Panc1 (cell line): ENCODE measurements around the gene C5orf52. TPM values are rescaled to one million over a fixed set of nuclear protein-coding genes. Genes with fewer than 3 reads are reported as not detected.
"Not testable (repeated sequence)": the region's sequence is repeated elsewhere in the genome, so short reads cannot be mapped to it uniquely, and the experiment has no call there.

Experiments
- ATAC-seq: fragments of 200-7000 bp; cut with Tn5 transposase; 2 replicates; pipeline ENCODE4 v1.9.1; 2020; ENCODE audit warnings: mild to moderate bottlenecking, moderate library complexity
- BruUV-seq: library from RNA; stranded (reverse); fragments of 400-500 nt; replicated peaks from 2 replicates; lab custom pipeline; 2021; lab: Mats Ljungman, UMichigan
- CTCF ChIA-PET: fragments of 300-600 bp; sonication (Branson Sonifier 250); formaldehyde crosslinking; loops from one replicate; lab custom pipeline; 2022; ENCODE audit warnings: antibody characterized with exemption; lab: Charles Lee
- POLR2A ChIA-PET: fragments of 300-600 bp; sonication (Branson Sonifier 250); formaldehyde crosslinking; loops from one replicate; lab custom pipeline; 2022; ENCODE audit warnings: antibody characterized with exemption; lab: Charles Lee
- DNase-seq: peaks from one replicate; pipeline ENCODE4 v3.0.0-alpha.2; 2010; ENCODE audit warnings: low read depth, low spot score
- H3K27ac ChIP-seq: 2 replicates; pipeline ENCODE4 v1.5.1; 2011; ENCODE audit warnings: mild to moderate bottlenecking, low read length, inconsistent platforms
- H3K27me3 ChIP-seq: fragments of 200-500 bp; sonication (Bioruptor generic); 2 replicates; pipeline ENCODE4 v1.6.0; 2014; ENCODE audit warnings: low read length, inconsistent platforms; ENCODE audit not compliant: control insufficient read depth, insufficient read depth
- H3K36me3 ChIP-seq: fragments of 200-500 bp; sonication (Bioruptor generic); 2 replicates; pipeline ENCODE4 v1.5.1; 2014; ENCODE audit warnings: inconsistent platforms, mild to moderate bottlenecking, low read length, moderate library complexity; ENCODE audit not compliant: control insufficient read depth, insufficient read depth
- H3K4me1 ChIP-seq: 2 replicates; pipeline ENCODE4 v1.5.1; 2011; ENCODE audit warnings: inconsistent platforms, mild to moderate bottlenecking, low read length, moderate library complexity; ENCODE audit not compliant: control insufficient read depth, insufficient read depth
- H3K4me3 ChIP-seq, 2 experiments: 2 replicates each; pipeline ENCODE4 v1.5.1; 2011 to 2012; ENCODE audit warnings: low read depth in 2 of 2, low read length in 2 of 2, mild to moderate bottlenecking in 2 of 2, inconsistent platforms in 1 of 2, moderate library complexity in 1 of 2
- H3K9me3 ChIP-seq: fragments of 200-500 bp; sonication (Bioruptor generic); 2 replicates; pipeline ENCODE4 v1.5.1; 2014; ENCODE audit warnings: low read depth, mild to moderate bottlenecking, inconsistent platforms, low read length, moderate library complexity; ENCODE audit not compliant: control insufficient read depth, insufficient read depth
- POLR2AphosphoS5 ChIP-seq: IDR thresholded peaks from 2 replicates; pipeline ENCODE4 v1.6.1; 2012; ENCODE audit warnings: mild to moderate bottlenecking, low read depth, low read length, moderate library complexity
- SIN3A ChIP-seq: IDR thresholded peaks from 2 replicates; pipeline ENCODE4 v1.6.1; 2012; ENCODE audit warnings: low read depth, mild to moderate bottlenecking, low read length, moderate library complexity, borderline replicate concordance; ENCODE audit not compliant: insufficient read depth
- TCF7L2 ChIP-seq: IDR thresholded peaks from 2 replicates; pipeline ENCODE4 v1.6.1; 2011; ENCODE audit warnings: mild to moderate bottlenecking, low read depth, low read length, inconsistent platforms
- in situ Hi-C: cut with HindIII; loops from 2 replicates; pipeline ENCODE4 v1.10.0; 2016; ENCODE audit warnings: low sequenced_read_pairs, low pct_unique_long_range_greater_than_20kb
- intact Hi-C: fragments of 100-400 bp; cut with micrococcal nuclease; formaldehyde crosslinking; loops from one replicate; pipeline ENCODE4 v1.10.0; 2022; ENCODE audit not compliant: unreplicated experiment
- total RNA-seq: library from RNA; stranded (reverse); gene quantifications from one replicate; pipeline ENCODE4 v1.2.1, GENCODE V29; 2021; ENCODE audit not compliant: unreplicated experiment
- TF ChIP-seq, protein P1 (sequence below), 2 experiments: IDR thresholded peaks; 2 replicates each; pipeline ENCODE4 v1.6.1; 2011 to 2012; ENCODE audit warnings: low read depth in 2 of 2, control low read depth in 1 of 2, low read length in 1 of 2, mild to moderate bottlenecking in 1 of 2, moderate library complexity in 1 of 2; ENCODE audit not compliant: insufficient read depth in 1 of 2
- TF ChIP-seq, protein P2 (sequence below): fragments of 450-650 bp; IDR thresholded peaks from 2 replicates; pipeline ENCODE4 v1.5.1; 2017; ENCODE audit warnings: mild to moderate bottlenecking

C5orf52 gene
- total RNA-seq, 1 experiment from 2014 or later: not detected

DNA sequence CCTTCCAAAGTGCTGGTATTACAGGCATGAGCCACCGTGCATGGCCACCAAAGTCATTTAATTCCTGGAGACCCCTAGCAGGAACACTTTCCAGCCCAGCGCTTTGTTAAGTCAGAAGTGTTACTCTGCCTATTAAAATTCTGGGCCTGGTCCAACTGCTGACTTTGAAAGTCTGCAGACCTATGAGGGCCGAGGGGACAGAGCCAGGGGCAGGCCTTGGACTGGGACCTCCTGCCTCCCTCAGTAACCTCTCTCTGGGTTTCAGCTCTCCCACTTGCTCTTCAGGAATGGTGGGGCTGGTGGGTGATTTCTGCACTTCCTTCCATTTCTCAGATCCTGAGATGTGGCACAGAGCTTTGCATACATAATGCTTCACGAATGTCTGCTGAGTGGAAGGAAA is 9.7 kb downstream of the C5orf52 start:
- CTCF ChIA-PET: no interaction called here
- Histone ChIP-seq H3K27ac (no peak overlapping the region), H3K4me3 (no peak overlapping the region), H3K27me3 (no peaks in the 10 kb centered on the region), H3K4me1 (no peaks in the 10 kb centered on the region), H3K9me3 (no peaks in the 10 kb centered on the region), H3K36me3 (no peaks in the 10 kb centered on the region)
- no peak for TF ChIP-seq SIN3A
- TF ChIP-seq TCF7L2: no peak
- TF ChIP-seq, protein P1, sequence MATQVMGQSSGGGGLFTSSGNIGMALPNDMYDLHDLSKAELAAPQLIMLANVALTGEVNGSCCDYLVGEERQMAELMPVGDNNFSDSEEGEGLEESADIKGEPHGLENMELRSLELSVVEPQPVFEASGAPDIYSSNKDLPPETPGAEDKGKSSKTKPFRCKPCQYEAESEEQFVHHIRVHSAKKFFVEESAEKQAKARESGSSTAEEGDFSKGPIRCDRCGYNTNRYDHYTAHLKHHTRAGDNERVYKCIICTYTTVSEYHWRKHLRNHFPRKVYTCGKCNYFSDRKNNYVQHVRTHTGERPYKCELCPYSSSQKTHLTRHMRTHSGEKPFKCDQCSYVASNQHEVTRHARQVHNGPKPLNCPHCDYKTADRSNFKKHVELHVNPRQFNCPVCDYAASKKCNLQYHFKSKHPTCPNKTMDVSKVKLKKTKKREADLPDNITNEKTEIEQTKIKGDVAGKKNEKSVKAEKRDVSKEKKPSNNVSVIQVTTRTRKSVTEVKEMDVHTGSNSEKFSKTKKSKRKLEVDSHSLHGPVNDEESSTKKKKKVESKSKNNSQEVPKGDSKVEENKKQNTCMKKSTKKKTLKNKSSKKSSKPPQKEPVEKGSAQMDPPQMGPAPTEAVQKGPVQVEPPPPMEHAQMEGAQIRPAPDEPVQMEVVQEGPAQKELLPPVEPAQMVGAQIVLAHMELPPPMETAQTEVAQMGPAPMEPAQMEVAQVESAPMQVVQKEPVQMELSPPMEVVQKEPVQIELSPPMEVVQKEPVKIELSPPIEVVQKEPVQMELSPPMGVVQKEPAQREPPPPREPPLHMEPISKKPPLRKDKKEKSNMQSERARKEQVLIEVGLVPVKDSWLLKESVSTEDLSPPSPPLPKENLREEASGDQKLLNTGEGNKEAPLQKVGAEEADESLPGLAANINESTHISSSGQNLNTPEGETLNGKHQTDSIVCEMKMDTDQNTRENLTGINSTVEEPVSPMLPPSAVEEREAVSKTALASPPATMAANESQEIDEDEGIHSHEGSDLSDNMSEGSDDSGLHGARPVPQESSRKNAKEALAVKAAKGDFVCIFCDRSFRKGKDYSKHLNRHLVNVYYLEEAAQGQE (IDR thresholded peaks at IDR 0.05; ENCODE audit: insufficient read depth in 1 of 2, low read depth in 2 of 2, low read length in 1 of 2): no peak
- in situ Hi-C loops: no loop called here
- DNase-seq: no peak
- no peak for ATAC-seq
- BruUV-seq: no TSS peak
- intact Hi-C loops: no loop called here
- POLR2A ChIA-PET: no interaction called here

DNA sequence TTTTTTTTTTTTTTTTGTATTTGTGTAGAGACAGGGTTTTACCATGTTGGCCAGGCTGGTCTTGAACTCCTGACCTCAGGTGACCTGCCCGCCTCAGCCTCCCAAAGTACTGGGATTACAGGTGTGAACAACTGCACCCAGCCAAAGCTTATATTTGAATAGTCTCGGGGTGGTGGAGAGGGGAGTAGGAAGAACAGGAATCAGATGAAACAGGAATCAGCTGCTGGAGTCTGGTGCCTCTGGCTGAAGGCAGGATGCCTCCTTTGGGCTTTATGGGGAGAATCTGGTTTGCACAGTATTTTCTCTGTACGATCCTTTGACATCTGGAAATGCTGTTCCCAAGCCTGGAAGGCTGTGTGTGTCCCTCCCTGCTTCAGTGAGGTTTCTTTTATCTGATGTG is 10.9 kb downstream of the C5orf52 start:
- ChIA-PET CTCF (no interaction called here), POLR2A (no interaction called here)
- Histone ChIP-seq H3K36me3 (no peaks in the 10 kb centered on the region), H3K4me1 (no peaks in the 10 kb centered on the region), H3K9me3 (no peaks in the 10 kb centered on the region), H3K4me3 (no peak overlapping the region), H3K27ac (no peak overlapping the region), H3K27me3 (no peaks in the 10 kb centered on the region)
- ATAC-seq: no peak
- no peak for DNase-seq
- TF ChIP-seq POLR2AphosphoS5 (no peak), TCF7L2 (no peak), SIN3A (no peak)
- TF ChIP-seq, protein P2, sequence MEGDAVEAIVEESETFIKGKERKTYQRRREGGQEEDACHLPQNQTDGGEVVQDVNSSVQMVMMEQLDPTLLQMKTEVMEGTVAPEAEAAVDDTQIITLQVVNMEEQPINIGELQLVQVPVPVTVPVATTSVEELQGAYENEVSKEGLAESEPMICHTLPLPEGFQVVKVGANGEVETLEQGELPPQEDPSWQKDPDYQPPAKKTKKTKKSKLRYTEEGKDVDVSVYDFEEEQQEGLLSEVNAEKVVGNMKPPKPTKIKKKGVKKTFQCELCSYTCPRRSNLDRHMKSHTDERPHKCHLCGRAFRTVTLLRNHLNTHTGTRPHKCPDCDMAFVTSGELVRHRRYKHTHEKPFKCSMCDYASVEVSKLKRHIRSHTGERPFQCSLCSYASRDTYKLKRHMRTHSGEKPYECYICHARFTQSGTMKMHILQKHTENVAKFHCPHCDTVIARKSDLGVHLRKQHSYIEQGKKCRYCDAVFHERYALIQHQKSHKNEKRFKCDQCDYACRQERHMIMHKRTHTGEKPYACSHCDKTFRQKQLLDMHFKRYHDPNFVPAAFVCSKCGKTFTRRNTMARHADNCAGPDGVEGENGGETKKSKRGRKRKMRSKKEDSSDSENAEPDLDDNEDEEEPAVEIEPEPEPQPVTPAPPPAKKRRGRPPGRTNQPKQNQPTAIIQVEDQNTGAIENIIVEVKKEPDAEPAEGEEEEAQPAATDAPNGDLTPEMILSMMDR: no peak
- TF ChIP-seq, protein P1 (IDR thresholded peaks at IDR 0.05; ENCODE audit: insufficient read depth in 1 of 2, low read depth in 2 of 2, low read length in 1 of 2): no peak
- no TSS peak for BruUV-seq
- in situ Hi-C loops: no loop called here
- intact Hi-C loops: no loop called here

DNA sequence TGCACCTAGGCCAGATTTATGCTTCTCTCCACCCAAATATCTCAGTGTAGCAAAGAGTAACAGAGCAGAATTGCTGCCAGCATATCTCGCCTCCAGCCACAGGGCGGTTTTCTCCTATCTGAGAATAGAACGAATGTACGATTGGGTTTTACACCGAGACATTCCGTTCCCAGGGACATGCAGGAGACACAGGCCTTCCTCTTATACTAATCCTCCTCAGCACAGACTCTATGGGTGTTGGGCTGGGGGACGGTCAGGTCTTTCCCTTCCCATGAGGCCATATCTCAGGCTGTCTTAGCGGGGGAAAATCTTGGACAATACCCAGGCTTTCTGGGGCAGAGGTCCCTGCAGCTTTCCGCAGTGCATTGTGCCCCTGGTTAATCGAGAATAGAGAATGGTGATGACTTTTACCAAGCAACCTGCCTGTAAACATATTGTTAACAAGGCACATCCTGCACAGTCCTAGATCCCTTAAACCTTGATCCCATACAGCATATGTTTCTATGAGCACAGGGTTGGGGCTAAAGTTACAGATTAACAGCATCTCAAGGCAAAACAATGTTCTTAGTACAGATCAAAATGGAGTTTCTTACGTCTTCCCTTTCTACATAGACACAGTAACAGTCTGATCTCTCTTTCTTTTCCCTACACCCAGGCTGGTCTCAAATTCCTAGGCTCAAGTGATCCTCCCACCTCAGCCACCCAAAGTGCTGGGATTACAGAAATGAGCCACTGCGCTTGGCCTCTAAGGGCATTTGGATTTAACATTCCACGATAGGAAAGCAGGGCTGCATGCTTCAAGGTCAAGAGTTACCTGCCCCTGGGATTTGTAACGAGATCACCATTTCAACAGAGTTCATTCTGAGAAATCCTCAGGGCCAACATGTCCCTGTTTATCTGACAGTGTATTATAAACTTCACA is 15.2 kb downstream of the C5orf52 start:
- DNase-seq, in situ Hi-C loops, ATAC-seq, H3K9me3 ChIP-seq, POLR2A ChIA-PET, H3K4me3 ChIP-seq, CTCF ChIA-PET, H3K36me3 ChIP-seq, BruUV-seq, H3K4me1 ChIP-seq, H3K27ac ChIP-seq, H3K27me3 ChIP-seq, intact Hi-C loops: not testable (repeated sequence)
